CD4-positive, alpha-beta T cell treated with Interleukin-10 for 1 hour (primary cell): ENCODE results near the gene FBXW4.
"Not testable (repeated sequence)": the region's sequence is repeated elsewhere in the genome, so short reads cannot be mapped to it uniquely, and the experiment has no call there.

Source experiments
- DNase-seq: peaks from one replicate; pipeline ENCODE4 v3.0.0-alpha.2; 2020

FBXW4 gene

GRCh38 chr10:101650863-101651262, 44.1 kb downstream of the FBXW4 start:
- no peak for DNase-seq

GRCh38 chr10:101649525-101650085, 45.4 kb downstream of the FBXW4 start:
- no peak for DNase-seq

GRCh38 chr10:101647255-101647654, 47.7 kb downstream of the FBXW4 start:
- no peak for DNase-seq

DNA sequence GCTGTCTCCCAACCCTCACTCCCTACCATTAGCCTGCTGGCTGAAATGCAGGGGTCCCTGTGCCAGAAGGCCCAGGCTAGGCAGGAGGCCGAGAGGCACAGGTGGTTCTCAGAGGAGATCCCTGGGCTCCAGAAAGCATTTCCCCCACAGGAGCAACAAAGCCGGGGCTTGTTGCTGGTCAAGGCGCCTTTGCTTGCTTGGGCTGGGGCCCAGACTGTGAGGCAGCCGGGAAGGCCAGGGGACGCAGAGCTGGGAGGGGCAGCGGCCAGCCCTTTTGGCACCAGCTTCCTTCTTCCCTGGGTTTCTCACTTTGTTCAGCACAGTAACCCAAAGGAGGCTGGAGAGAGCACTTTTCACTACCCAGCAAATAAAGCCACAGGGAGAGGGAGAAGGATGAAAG, 48.6 kb downstream of the FBXW4 start:
- DNase-seq: no peak

- DNase-seq: no peak
These were observed 49.3 kb downstream of the FBXW4 start for GRCh38 chr10:101645659-101646058.

DNA sequence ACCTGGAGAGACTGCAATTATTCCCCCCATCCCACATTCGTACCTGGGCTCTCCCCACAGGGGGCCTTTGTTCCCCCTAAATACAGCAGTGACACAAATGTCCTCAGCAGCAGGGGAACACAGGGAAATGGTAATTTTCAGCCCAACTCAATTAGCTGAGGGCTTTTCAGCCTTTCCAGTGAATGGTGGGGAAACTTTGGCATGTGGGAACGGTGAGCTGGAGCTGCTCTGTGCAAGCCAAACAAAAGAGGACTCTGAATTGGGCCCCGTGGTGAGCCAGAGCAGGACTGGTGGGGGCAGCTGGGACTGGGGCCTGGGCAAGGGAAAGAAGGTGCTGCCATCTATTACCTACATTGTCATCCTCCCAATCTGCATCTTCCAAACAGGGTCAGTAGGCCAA, 51.0 kb downstream of the FBXW4 start:
- DNase-seq: no peak

- no peak for DNase-seq
These were observed 51.4 kb downstream of the FBXW4 start for GRCh38 chr10:101643546-101643945.

GRCh38 chr10:101639141-101639900, 55.6 kb downstream of the FBXW4 start:
- no peak for DNase-seq

DNA sequence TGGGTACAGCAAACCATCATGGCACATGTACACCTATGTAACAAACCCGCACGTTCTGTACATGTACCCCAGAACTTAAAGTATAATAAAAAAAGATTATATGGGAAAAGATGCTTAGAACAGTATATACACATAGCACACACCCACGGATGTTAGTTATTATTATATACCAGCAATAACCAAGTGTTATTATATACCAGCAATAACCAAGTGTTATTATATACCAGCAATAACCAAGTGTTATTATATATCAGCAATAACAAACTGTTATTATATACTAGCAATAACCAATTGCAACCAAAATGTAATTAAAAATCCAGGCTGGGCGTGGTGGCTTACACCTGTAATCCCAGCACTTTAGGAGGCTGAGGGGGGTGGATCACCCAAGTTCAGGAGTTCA, 61.5 kb downstream of the FBXW4 start:
- not testable (repeated sequence) for DNase-seq

DNA sequence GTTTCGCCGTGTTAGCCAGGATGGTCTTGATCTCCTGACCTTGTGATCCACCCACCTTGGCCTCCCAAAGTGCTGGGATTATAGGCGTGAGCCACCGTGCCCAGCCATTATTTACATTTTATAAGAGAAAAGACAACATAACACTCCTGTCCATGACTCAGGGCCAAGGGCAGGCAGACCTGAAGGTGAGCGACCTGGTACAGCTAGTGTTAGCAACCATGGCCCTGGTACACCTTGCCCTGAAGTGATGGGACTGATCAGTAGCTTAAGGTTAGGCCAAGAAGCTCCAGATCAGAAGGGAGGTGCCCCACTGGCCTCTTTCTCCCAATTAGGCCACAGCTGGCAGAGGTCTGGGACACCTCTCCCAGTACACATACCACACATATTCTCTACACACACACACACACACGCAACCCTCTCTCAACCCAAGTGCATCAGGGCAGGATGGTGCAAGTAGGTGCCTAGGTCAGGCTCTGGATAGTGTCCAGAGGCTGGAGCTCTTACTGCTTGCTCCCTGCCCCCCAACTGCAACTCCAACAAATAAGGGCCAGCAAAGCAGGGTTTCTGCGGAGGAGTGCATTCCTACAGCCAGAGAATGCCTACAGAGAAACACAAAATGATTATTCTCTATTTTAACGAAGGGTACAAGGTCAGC, 63.0 kb downstream of the FBXW4 start:
- no peak for DNase-seq

DNA sequence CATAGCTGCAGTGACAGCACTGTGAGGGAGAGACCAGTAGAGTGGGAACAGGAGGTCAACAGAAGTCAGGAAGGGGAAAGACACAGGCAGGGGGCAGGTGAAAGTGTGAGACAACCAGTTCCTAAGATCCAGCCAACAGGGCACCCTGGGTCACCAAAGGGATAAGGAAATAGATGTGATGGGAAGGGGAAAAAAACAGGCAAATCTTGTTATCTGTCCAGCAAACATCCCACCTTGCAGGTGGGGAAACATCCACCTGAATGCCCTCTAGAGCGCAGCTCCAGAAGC, 64.4 kb downstream of the FBXW4 start:
- DNase-seq: no peak

GRCh38 chr10:101629837-101630632, 64.9 kb downstream of the FBXW4 start:
- DNase-seq: no peak

- no peak for DNase-seq
These were observed 69.1 kb downstream of the FBXW4 start for GRCh38 chr10:101625821-101626412.

GRCh38 chr10:101624526-101625102, 70.4 kb downstream of the FBXW4 start:
- DNase-seq: no peak

GRCh38 chr10:101623528-101623927, 71.4 kb downstream of the FBXW4 start:
- no peak for DNase-seq

- no peak for DNase-seq
These were observed 75.0 kb downstream of the FBXW4 start for GRCh38 chr10:101619983-101620382.

DNA sequence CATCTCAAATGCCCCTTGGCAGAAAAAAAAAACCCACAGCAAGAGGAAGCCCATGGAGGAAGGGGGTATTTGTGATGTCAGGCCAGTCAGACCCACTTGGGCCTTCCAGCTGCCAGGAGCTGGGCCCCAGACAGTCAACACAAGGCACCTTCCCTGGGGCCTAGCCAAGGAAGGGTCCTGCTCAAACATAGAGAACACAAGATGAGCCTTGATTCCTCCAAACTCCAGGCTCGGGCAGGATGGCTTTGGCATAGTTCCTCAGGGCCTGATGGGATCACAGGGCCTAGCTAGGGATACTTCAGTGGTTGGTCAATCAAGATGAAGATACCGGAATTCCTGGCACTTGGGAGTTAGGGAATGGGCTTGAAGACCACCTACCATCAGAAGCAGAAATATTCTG, 76.1 kb downstream of the FBXW4 start:
- no peak for DNase-seq

GRCh38 chr10:101617824-101618568, 77.0 kb downstream of the FBXW4 start:
- no peak for DNase-seq

DNA sequence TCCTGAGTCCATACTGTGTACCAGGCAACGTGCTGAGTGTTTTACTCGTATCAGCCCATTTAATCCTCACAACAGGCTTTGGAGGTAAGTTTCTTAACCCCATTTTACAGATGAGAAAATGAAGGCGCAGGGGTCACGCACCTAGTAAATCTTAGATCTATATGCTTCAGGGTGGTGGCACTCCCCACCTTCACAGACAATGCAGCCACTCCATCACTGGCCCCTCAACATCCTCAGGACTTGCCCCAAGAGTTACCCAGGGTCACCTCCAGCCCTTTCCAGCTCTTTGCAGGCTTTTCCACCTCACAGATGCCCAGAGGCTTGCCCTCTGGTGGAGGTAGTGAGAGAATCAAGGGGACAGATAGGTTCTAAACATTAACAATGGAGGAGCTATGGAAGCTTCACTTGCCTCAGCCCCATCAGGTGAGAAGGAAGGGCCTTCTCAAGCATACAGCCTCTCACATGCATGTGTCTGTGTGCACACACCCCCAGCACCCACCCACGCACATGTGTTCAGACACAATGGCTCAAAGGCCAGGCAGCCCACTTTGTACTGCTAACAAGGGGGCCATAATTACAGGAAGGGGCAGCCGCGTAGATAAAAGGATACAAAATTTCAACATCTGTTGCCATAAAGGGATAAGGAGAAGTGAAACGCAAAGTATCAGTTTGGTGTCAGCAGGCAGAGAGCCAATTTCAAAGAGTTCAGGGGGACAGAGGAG, 77.7 kb downstream of the FBXW4 start:
- no peak for DNase-seq

DNA sequence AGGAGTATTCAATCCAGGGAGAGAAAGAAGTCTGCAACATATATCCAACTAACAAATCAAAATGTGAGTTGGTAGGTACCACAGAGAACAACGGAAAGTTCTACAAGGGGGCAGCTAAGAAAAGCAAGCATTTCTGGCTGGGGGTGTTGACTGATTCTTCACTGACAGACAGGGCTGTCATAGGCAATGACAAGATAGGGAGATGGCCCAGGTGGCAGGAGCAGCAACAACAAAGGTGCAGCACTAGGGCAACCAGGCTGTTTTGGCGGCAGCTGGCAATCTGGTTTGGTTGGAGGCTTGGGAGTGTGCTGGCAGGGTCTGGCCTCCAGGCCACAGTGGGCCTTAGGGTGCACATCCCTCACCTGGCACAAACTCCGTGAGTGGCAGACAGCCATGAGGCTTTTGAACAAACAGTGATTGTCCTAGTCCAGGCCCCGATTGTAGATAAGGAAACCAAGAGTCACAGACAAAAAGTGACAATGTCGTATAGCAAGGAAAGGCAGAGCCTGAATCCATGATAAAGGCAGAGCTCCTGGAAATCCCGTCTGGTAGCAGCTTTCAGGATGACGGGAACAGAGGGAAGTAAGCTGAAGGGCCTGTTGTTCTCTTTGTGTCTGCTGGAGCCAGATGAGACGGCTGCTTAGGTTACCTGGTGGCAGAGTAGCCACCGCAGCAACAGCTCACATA, 78.4 kb downstream of the FBXW4 start:
- no peak for DNase-seq
